H1 (cell line): ENCODE measurements around the gene RGS4. TPM values are rescaled to one million over a fixed set of nuclear protein-coding genes. Genes with fewer than 3 reads are reported as not detected.

Source experiments
- CTCF ChIA-PET: fragments of 300-600 bp; sonication (Branson Sonifier 250); formaldehyde crosslinking; loops from one replicate; lab custom pipeline; 2021; ENCODE audit not compliant: partially characterized antibody; lab: Charles Lee
- POLR2A ChIA-PET: fragments of 300-600 bp; sonication (Branson Sonifier 250); formaldehyde crosslinking; loops from one replicate; lab custom pipeline; 2021; ENCODE audit warnings: inconsistent platforms; ENCODE audit not compliant: partially characterized antibody; lab: Charles Lee
- DNase-seq, 2 experiments: peaks; one replicate each; pipeline versions ENCODE4 v3.0.0 to v3.0.0-alpha.2; 2010 to 2022; ENCODE audit warnings: low spot score in 2 of 2, low read depth in 1 of 2, mixed read lengths in 1 of 2
- FAIRE-seq: peaks from 2 replicates; lab custom pipeline; 2011; peaks lifted over from hg19 to GRCh38; lab: Jason Lieb, UNC
- H2AFZ ChIP-seq: 2 replicates; pipeline ENCODE4 v1.8.1; 2012; ENCODE audit warnings: low read length, inconsistent platforms
- H2AK5ac ChIP-seq: 2 replicates; pipeline ENCODE4 v1.6.1; 2013; ENCODE audit warnings: low read depth, low read length
- H2BK120ac ChIP-seq: replicated peaks from 2 replicates; pipeline ENCODE3; 2013; ENCODE audit warnings: low read depth, low read length, inconsistent platforms
- H2BK12ac ChIP-seq: 2 replicates; pipeline ENCODE4 v1.6.1; 2013; ENCODE audit warnings: low read depth, low read length
- H2BK15ac ChIP-seq: 2 replicates; pipeline ENCODE4 v1.6.1; 2013; ENCODE audit warnings: low read length
- H2BK20ac ChIP-seq: 2 replicates; pipeline ENCODE4 v1.6.1; 2013; ENCODE audit warnings: low read length
- H2BK5ac ChIP-seq: 2 replicates; pipeline ENCODE4 v1.6.1; 2013; ENCODE audit warnings: low read depth, low read length
- H3K14ac ChIP-seq: 2 replicates; pipeline ENCODE4 v1.6.1; 2013; ENCODE audit warnings: inconsistent platforms; ENCODE audit not compliant: insufficient read length
- H3K18ac ChIP-seq: 2 replicates; pipeline ENCODE4 v1.6.1; 2013; ENCODE audit warnings: low read length; ENCODE audit errors: extremely low read depth
- H3K23ac ChIP-seq: 2 replicates; pipeline ENCODE4 v1.6.1; 2013; ENCODE audit warnings: inconsistent platforms; ENCODE audit not compliant: insufficient read length
- H3K23me2 ChIP-seq: 2 replicates; pipeline ENCODE4 v1.6.1; 2013; ENCODE audit warnings: low read depth, low read length
- H3K27ac ChIP-seq: 2 replicates; pipeline ENCODE4 v1.6.1; 2011; ENCODE audit warnings: low read depth, low read length, inconsistent platforms
- H3K27me3 ChIP-seq, 4 experiments: replicated peaks in 1 of 4; 1 replicate in 1 of 4; 2 replicates in 3 of 4; pipeline versions ENCODE4 v1.6.1 to v1.8.1; 2011 to 2013; ENCODE audit warnings: low read length in 3 of 4, mild to moderate bottlenecking in 3 of 4, inconsistent platforms in 2 of 4, mixed read lengths in 2 of 4, moderate library complexity in 1 of 4; ENCODE audit not compliant: control insufficient read depth in 3 of 4, insufficient read depth in 3 of 4; ENCODE audit errors: extremely low read depth in 1 of 4
- H3K36me3 ChIP-seq, 4 experiments: 2 replicates each; pipeline versions ENCODE4 v1.6.1 to v1.8.1; 2011 to 2013; ENCODE audit warnings: mild to moderate bottlenecking in 4 of 4, low read length in 3 of 4, moderate library complexity in 2 of 4, control low read depth in 1 of 4, inconsistent platforms in 1 of 4; ENCODE audit not compliant: insufficient read depth in 4 of 4, control insufficient read depth in 2 of 4
- H3K4ac ChIP-seq: replicated peaks from 2 replicates; pipeline ENCODE3; 2013; ENCODE audit warnings: low read length, low read depth, mixed read lengths, inconsistent platforms; ENCODE audit not compliant: insufficient read length
- H3K4me1 ChIP-seq, 4 experiments: replicated peaks in 1 of 4; 1 replicate in 1 of 4; 2 replicates in 3 of 4; pipeline versions ENCODE4 v1.6.1 to v1.8.1; 2011 to 2013; ENCODE audit warnings: low read length in 3 of 4, inconsistent platforms in 2 of 4, mixed read lengths in 1 of 4; ENCODE audit not compliant: insufficient read depth in 4 of 4, control insufficient read depth in 3 of 4
- H3K4me2 ChIP-seq, 2 experiments: 2 replicates each; pipeline versions ENCODE4 v1.6.1 to v1.8.1; 2011 to 2013; ENCODE audit warnings: low read depth in 2 of 2, low read length in 2 of 2, control low read depth in 1 of 2, inconsistent platforms in 1 of 2, mild to moderate bottlenecking in 1 of 2; ENCODE audit not compliant: insufficient read depth in 1 of 2
- H3K4me3 ChIP-seq, 4 experiments: fragments of 200-600, 300-600 bp in 1 of 4; sonication (generic), shearing (Covaris generic), sonication (Bioruptor Twin) in 1 of 4; 2 replicates each; pipeline versions ENCODE4 v1.5.1 to v1.8.1; 2011 to 2016; ENCODE audit warnings: low read length in 4 of 4, low read depth in 3 of 4, control low read depth in 2 of 4, inconsistent platforms in 2 of 4, mild to moderate bottlenecking in 2 of 4, mixed read lengths in 1 of 4, moderate library complexity in 1 of 4; ENCODE audit not compliant: insufficient read depth in 2 of 4; ENCODE audit errors: extremely low read depth in 1 of 4
- H3K56ac ChIP-seq: replicated peaks from 2 replicates; pipeline ENCODE3; 2013; ENCODE audit warnings: low read depth, mild to moderate bottlenecking, mixed read lengths, low read length, inconsistent platforms; ENCODE audit not compliant: insufficient read length
- H3K79me1 ChIP-seq: 2 replicates; pipeline ENCODE4 v1.6.1; 2013; ENCODE audit warnings: low read depth, low read length, control low read depth
- H3K79me2 ChIP-seq, 2 experiments: 2 replicates each; pipeline versions ENCODE4 v1.6.1 to v1.8.1; 2012 to 2013; ENCODE audit warnings: low read length in 2 of 2, mild to moderate bottlenecking in 2 of 2, inconsistent platforms in 1 of 2; ENCODE audit not compliant: insufficient read depth in 2 of 2, control insufficient read depth in 1 of 2
- H3K9ac ChIP-seq, 4 experiments: replicated peaks in 1 of 4; 1 replicate in 1 of 4; 2 replicates in 3 of 4; pipeline versions ENCODE4 v1.6.1 to v1.8.1; 2011 to 2013; ENCODE audit warnings: low read depth in 3 of 4, low read length in 3 of 4, control low read depth in 2 of 4, mild to moderate bottlenecking in 2 of 4, moderate library complexity in 2 of 4, inconsistent platforms in 1 of 4; ENCODE audit errors: extremely low read depth in 1 of 4
- H3K9me3 ChIP-seq, 2 experiments: 2 replicates each; pipeline versions ENCODE4 v1.6.1 to v1.8.1; 2012 to 2013; ENCODE audit warnings: mild to moderate bottlenecking in 2 of 2, moderate library complexity in 2 of 2, control low read depth in 1 of 2, inconsistent platforms in 1 of 2, low read depth in 1 of 2, low read length in 1 of 2, mixed read lengths in 1 of 2; ENCODE audit not compliant: insufficient read depth in 2 of 2
- H4K20me1 ChIP-seq, 2 experiments: replicated peaks in 1 of 2; 2 replicates each; pipeline versions ENCODE3 to v1.8.1; 2011 to 2013; ENCODE audit warnings: inconsistent platforms in 2 of 2, low read length in 2 of 2, mild to moderate bottlenecking in 1 of 2; ENCODE audit not compliant: insufficient read depth in 2 of 2, control insufficient read depth in 1 of 2
- H4K5ac ChIP-seq: 2 replicates; pipeline ENCODE4 v1.6.1; 2013; ENCODE audit warnings: low read length, low read depth, mixed read lengths, inconsistent platforms; ENCODE audit not compliant: insufficient read length
- H4K8ac ChIP-seq: 2 replicates; pipeline ENCODE4 v1.8.0; 2013; ENCODE audit warnings: mild to moderate bottlenecking, moderate library complexity, low read length, inconsistent platforms; ENCODE audit not compliant: insufficient read depth; ENCODE audit errors: extremely low read depth
- H4K91ac ChIP-seq: replicated peaks from 2 replicates; pipeline ENCODE3; 2013; ENCODE audit warnings: low read length, mixed read lengths, inconsistent platforms; ENCODE audit not compliant: insufficient read length
- CTBP2 ChIP-seq: IDR thresholded peaks from 2 replicates; pipeline ENCODE4 v1.7.0; 2011; ENCODE audit warnings: borderline replicate concordance, mild to moderate bottlenecking, moderate library complexity, mixed read lengths, low read length; ENCODE audit not compliant: insufficient read depth, insufficient read length
- E2F6 ChIP-seq: IDR thresholded peaks from 2 replicates; pipeline ENCODE4 v1.6.1; 2012; ENCODE audit warnings: inconsistent platforms
- HDAC6 ChIP-seq: IDR thresholded peaks from one replicate; pipeline ENCODE4 v1.7.1; 2012; ENCODE audit warnings: low read depth, mild to moderate bottlenecking, inconsistent platforms, low read length, moderate library complexity
- KDM4A ChIP-seq: IDR thresholded peaks from one replicate; pipeline ENCODE4 v1.7.1; 2012; ENCODE audit warnings: low read depth, mild to moderate bottlenecking, moderate library complexity, low read length, inconsistent platforms; ENCODE audit not compliant: severe bottlenecking
- RXRA ChIP-seq: IDR thresholded peaks from 2 replicates; pipeline ENCODE4 v1.6.1; 2011; ENCODE audit warnings: low read depth, mild to moderate bottlenecking, low read length, moderate library complexity; ENCODE audit not compliant: insufficient read depth
- SIN3A ChIP-seq, 2 experiments: IDR thresholded peaks in 1 of 2; conservative IDR thresholded peaks in 1 of 2; 2 replicates each; pipeline ENCODE4 v1.6.1; 2011 to 2012; ENCODE audit warnings: low read length in 2 of 2, improper control_type of control experiment in 1 of 2, low read depth in 1 of 2, mild to moderate bottlenecking in 1 of 2
- WGBS, 2 experiments: shearing (Covaris generic) in 1 of 2; methylation state at CpG; one replicate each; pipeline versions ENCODE4 v1.1.6 to v1.1.7; 2013 to 2015; ENCODE audit warnings: low lambda C conversion rate in 2 of 2, mixed read lengths in 2 of 2, inconsistent platforms in 1 of 2, low coverage in 1 of 2, missing lambda C conversion rate in 1 of 2; ENCODE audit not compliant: insufficient replicate concordance in 2 of 2, insufficient coverage in 1 of 2, insufficient read length in 1 of 2; ENCODE audit errors: extremely low coverage in 1 of 2, missing lambda C conversion rate in 1 of 2; 5-methylcytosine and 5-hydroxymethylcytosine counted together
- polyA plus RNA-seq, 7 experiments: library from polyadenylated mRNA; depleted of rRNA in 3 of 7; stranded (reverse) in 5 of 7; unstranded in 2 of 7; fragments of >200 nt in 5 of 7; fragments of 200-250 nt in 2 of 7; gene quantifications; 1 replicate in 5 of 7; 2 replicates in 1 of 7; 4 replicates in 1 of 7; pipeline versions ENCODE4 v1.2.1 to v1.2.3, GENCODE V29; 2011 to 2013; ENCODE audit warnings: missing spikeins in 2 of 7, mixed read lengths in 2 of 7
- total RNA-seq: library from RNA; stranded (reverse); fragmentation: NEBNext Ultra II Directional; extraction: Animal tissue kit (Norgen Biotek cat#: 25700); gene quantifications from 2 replicates; pipeline ENCODE4 v1.2.1, GENCODE V29; 2021
- TF ChIP-seq, protein P1 (sequence below), 3 experiments: IDR thresholded peaks; 1 replicate in 2 of 3; 2 replicates in 1 of 3; pipeline versions ENCODE4 v1.5.1 to v1.6.1; 2011; ENCODE audit warnings: low read length in 3 of 3, mild to moderate bottlenecking in 3 of 3, inconsistent platforms in 2 of 3, low read depth in 1 of 3, moderate library complexity in 1 of 3; ENCODE audit not compliant: insufficient read depth in 1 of 3; ENCODE audit errors: control extremely low read depth in 1 of 3

Gene RGS4
- total and polyA plus RNA-seq, 2 of the 8 experiments (the other 6 are each of a cell fraction or from before 2014, with no cell fraction given): 0.26 to 0.74 TPM

- Histone ChIP-seq H2BK5ac (no peak overlapping the region), H2BK15ac (no peak overlapping the region), H3K36me3 (no peaks in the 10 kb centered on the region), H3K56ac (no peak overlapping the region), H3K9me3 (no peaks in the 10 kb centered on the region), H3K4ac (no peak overlapping the region), H3K14ac (no peak overlapping the region), H3K4me2 (no peak overlapping the region), H2BK12ac (no peak overlapping the region), H2AK5ac (no peak overlapping the region), H4K8ac (no peak overlapping the region)
- FAIRE-seq: no peak
- 85% methylated on average over 9 of the region's 9 CpGs; no CpG with 5 or more reads in 1 of the 2 experiments for WGBS, 2 experiments
- TF ChIP-seq E2F6: no peak
- TF ChIP-seq RXRA: no peak
- TF ChIP-seq, protein P1, sequence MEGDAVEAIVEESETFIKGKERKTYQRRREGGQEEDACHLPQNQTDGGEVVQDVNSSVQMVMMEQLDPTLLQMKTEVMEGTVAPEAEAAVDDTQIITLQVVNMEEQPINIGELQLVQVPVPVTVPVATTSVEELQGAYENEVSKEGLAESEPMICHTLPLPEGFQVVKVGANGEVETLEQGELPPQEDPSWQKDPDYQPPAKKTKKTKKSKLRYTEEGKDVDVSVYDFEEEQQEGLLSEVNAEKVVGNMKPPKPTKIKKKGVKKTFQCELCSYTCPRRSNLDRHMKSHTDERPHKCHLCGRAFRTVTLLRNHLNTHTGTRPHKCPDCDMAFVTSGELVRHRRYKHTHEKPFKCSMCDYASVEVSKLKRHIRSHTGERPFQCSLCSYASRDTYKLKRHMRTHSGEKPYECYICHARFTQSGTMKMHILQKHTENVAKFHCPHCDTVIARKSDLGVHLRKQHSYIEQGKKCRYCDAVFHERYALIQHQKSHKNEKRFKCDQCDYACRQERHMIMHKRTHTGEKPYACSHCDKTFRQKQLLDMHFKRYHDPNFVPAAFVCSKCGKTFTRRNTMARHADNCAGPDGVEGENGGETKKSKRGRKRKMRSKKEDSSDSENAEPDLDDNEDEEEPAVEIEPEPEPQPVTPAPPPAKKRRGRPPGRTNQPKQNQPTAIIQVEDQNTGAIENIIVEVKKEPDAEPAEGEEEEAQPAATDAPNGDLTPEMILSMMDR (IDR thresholded peaks at IDR 0.05; ENCODE audit: control extremely low read depth in 1 of 3, insufficient read depth in 1 of 3, low read depth in 1 of 3, low read length in 3 of 3): no peak
- no peak for TF ChIP-seq HDAC6
- no peak for TF ChIP-seq KDM4A
- TF ChIP-seq SIN3A (conservative IDR thresholded peaks at IDR 0.05 in 1 of 2, IDR thresholded peaks at IDR 0.05 in 1 of 2; ENCODE audit: low read depth in 1 of 2, low read length in 2 of 2): no peak
- no peak for TF ChIP-seq CTBP2
- TF ChIP-seq, all 59 proteins: peak for 0
- Histone ChIP-seq H4K91ac (no peak overlapping the region), H3K27me3 (no peaks in the 10 kb centered on the region), H3K23me2 (no peaks in the 10 kb centered on the region), H4K5ac (no peak overlapping the region), H3K23ac (no peak overlapping the region), H4K20me1 (no peaks in the 10 kb centered on the region), H2BK120ac (no peak overlapping the region), H3K18ac (no peak overlapping the region), H3K4me3 (no peak overlapping the region), H3K27ac (no peak overlapping the region), H3K79me1 (no peaks in the 10 kb centered on the region), H3K79me2 (no peaks in the 10 kb centered on the region), H2AFZ (peak overlapping the region; percentile 53; the same call in 1 of the 2 replicates), H3K9ac (no peak overlapping the region), H2BK20ac (no peak overlapping the region), H3K4me1 (no peaks in the 10 kb centered on the region; a peak in 1 of 7 replicates)
- DNase-seq: no peak
- POLR2A ChIA-PET: no interaction called here
- CTCF ChIA-PET: interaction anchor here (1.2 to 1.7 kb wide), 2 partner anchors 22 to 215 kb away, joined by 3 to 7 read pairs; no protein-coding TSS in a partner anchor
Measured at GRCh38 chr1:163093579-163093978, 24.4 kb downstream of the RGS4 start.
